PC-9 (cell line): Measurements from ENCODE around the gene ZNF525. TPM values are rescaled to one million over a fixed set of nuclear protein-coding genes. Genes with fewer than 3 reads are reported as not detected.
"Not testable (repeated sequence)": the region's sequence is repeated elsewhere in the genome, so short reads cannot be mapped to it uniquely, and the experiment has no call there.

Experiments used
- BruUV-seq: library from RNA; stranded (reverse); fragments of 400-500 nt; replicated peaks from 2 replicates; lab custom pipeline; 2021; lab: Mats Ljungman, UMichigan
- CTCF ChIA-PET: fragments of 300-600 bp; sonication (Branson Sonifier 250); formaldehyde crosslinking; loops from one replicate; lab custom pipeline; 2022; ENCODE audit warnings: antibody characterized with exemption; lab: Charles Lee
- POLR2A ChIA-PET: fragments of 300-600 bp; sonication (Branson Sonifier 250); formaldehyde crosslinking; loops from one replicate; lab custom pipeline; 2022; ENCODE audit warnings: antibody characterized with exemption; ENCODE audit not compliant: unreplicated experiment; lab: Charles Lee
- DNase-seq, 2 experiments: peaks; one replicate each; pipeline versions ENCODE4 v3.0.0 to v3.0.0-alpha.2; 2015 to 2022; ENCODE audit warnings: mixed read lengths in 1 of 2
- H2AFZ ChIP-seq: fragments of 200-600 bp; sonication (generic); 2 replicates; pipeline ENCODE4 v1.8.1; 2017; ENCODE audit warnings: antibody characterized with exemption
- H3F3A ChIP-seq: fragments of 200-600 bp; sonication (generic); 2 replicates; pipeline ENCODE4 v1.8.1; 2017; ENCODE audit warnings: antibody characterized with exemption, mild to moderate bottlenecking, low read depth; ENCODE audit not compliant: insufficient read depth
- H3K27ac ChIP-seq: fragments of 200-600 bp; sonication (generic); 2 replicates; pipeline ENCODE4 v1.6.1; 2016; ENCODE audit warnings: mixed run types
- H3K27me3 ChIP-seq: fragments of 200-600 bp; sonication (generic); 2 replicates; pipeline ENCODE4 v1.6.1; 2016; ENCODE audit warnings: low read depth, mixed run types; ENCODE audit not compliant: insufficient read depth
- H3K36me3 ChIP-seq: fragments of 200-600 bp; sonication (generic); 2 replicates; pipeline ENCODE4 v1.6.1; 2016; ENCODE audit warnings: low read depth, mixed run types
- H3K4me1 ChIP-seq: fragments of 200-600 bp; sonication (generic); replicated peaks from 2 replicates; pipeline ENCODE4 v1.6.1; 2016; ENCODE audit warnings: mixed run types; ENCODE audit not compliant: insufficient read depth
- H3K4me2 ChIP-seq: fragments of 200-600 bp; sonication (generic); 2 replicates; pipeline ENCODE4 v1.6.1; 2017; ENCODE audit warnings: mixed run types
- H3K4me3 ChIP-seq: fragments of 200-600 bp; sonication (generic); 2 replicates; pipeline ENCODE4 v1.6.1; 2016; ENCODE audit warnings: mixed run types
- H3K79me2 ChIP-seq: fragments of 200-600 bp; sonication (generic); 2 replicates; pipeline ENCODE4 v1.6.1; 2017; ENCODE audit warnings: low read depth, mixed run types
- H3K9me2 ChIP-seq: fragments of 200-600 bp; sonication (generic); 2 replicates; pipeline ENCODE4 v1.8.1; 2017; ENCODE audit warnings: mild to moderate bottlenecking; ENCODE audit not compliant: insufficient read depth
- H3K9me3 ChIP-seq: fragments of 200-600 bp; sonication (generic); 2 replicates; pipeline ENCODE4 v1.8.1; 2016; ENCODE audit warnings: low read depth; ENCODE audit not compliant: insufficient read depth
- H4K20me1 ChIP-seq: fragments of 200-600 bp; sonication (generic); 2 replicates; pipeline ENCODE4 v1.8.1; 2017; ENCODE audit not compliant: insufficient read depth
- CTCF ChIP-seq: fragments of 200-600 bp; sonication (generic); conservative IDR thresholded peaks from 2 replicates; pipeline ENCODE4 v1.6.1; 2017; ENCODE audit warnings: mixed run types, antibody characterized with exemption, mild to moderate bottlenecking, moderate library complexity
- EZH2 ChIP-seq: fragments of 200-600 bp; sonication (generic); IDR thresholded peaks from 2 replicates; pipeline ENCODE4 v1.8.0; 2017; ENCODE audit warnings: antibody characterized with exemption, low read depth
- intact Hi-C: fragments of 100-400 bp; cut with micrococcal nuclease; formaldehyde crosslinking; loops from one replicate; pipeline ENCODE4 v1.10.0; 2022; ENCODE audit not compliant: unreplicated experiment
- total RNA-seq: library from RNA; stranded (reverse); gene quantifications from 2 replicates; pipeline ENCODE4 v1.2.3, GENCODE V29; 2021

Gene ZNF525
- total RNA-seq, 1 experiment from 2014 or later, result 21.8 TPM

- H3K9me3 ChIP-seq, result peaks cover 24% of the 10 kb centered on the region
- H4K20me1 ChIP-seq, result no peaks in the 10 kb centered on the region
- BruUV-seq, result TSS peak; percentile 59
- DNase-seq, result no peak
- peak overlapping the region; percentile 97 for H2AFZ ChIP-seq
- peak overlapping the region; percentile 87 for H3K4me2 ChIP-seq
- H3K36me3 ChIP-seq, result no peaks in the 10 kb centered on the region
- intact Hi-C loops, result loop anchor here (1.0 kb wide), 2 partner anchors 136 to 174 kb away; partner anchors contain the start of gene ZNF347
- POLR2A ChIA-PET, result interaction anchor here (0.6 to 0.7 kb wide), 3 partner anchors 138 to 1106 kb away, joined by 3 to 4 read pairs (median 4); no protein-coding TSS in a partner anchor
- no peaks in the 10 kb centered on the region for H3F3A ChIP-seq
- H3K79me2 ChIP-seq, result peaks cover 18% of the 10 kb centered on the region; the same call in 1 of the 2 replicates
- CTCF ChIA-PET, result no interaction called here
- no peaks in the 10 kb centered on the region for H3K9me2 ChIP-seq
- H3K27ac ChIP-seq, result no peak overlapping the region
- H3K27me3 ChIP-seq, result no peaks in the 10 kb centered on the region
- TF ChIP-seq EZH2 (no peak), CTCF (no peak)
- H3K4me3 ChIP-seq, result peak overlapping the region; percentile 74
- H3K4me1 ChIP-seq, result peaks cover 12% of the 10 kb centered on the region
Observed at GRCh38 chr19:53333066-53333462, 32.4 kb upstream of the ZNF525 start.

DNA sequence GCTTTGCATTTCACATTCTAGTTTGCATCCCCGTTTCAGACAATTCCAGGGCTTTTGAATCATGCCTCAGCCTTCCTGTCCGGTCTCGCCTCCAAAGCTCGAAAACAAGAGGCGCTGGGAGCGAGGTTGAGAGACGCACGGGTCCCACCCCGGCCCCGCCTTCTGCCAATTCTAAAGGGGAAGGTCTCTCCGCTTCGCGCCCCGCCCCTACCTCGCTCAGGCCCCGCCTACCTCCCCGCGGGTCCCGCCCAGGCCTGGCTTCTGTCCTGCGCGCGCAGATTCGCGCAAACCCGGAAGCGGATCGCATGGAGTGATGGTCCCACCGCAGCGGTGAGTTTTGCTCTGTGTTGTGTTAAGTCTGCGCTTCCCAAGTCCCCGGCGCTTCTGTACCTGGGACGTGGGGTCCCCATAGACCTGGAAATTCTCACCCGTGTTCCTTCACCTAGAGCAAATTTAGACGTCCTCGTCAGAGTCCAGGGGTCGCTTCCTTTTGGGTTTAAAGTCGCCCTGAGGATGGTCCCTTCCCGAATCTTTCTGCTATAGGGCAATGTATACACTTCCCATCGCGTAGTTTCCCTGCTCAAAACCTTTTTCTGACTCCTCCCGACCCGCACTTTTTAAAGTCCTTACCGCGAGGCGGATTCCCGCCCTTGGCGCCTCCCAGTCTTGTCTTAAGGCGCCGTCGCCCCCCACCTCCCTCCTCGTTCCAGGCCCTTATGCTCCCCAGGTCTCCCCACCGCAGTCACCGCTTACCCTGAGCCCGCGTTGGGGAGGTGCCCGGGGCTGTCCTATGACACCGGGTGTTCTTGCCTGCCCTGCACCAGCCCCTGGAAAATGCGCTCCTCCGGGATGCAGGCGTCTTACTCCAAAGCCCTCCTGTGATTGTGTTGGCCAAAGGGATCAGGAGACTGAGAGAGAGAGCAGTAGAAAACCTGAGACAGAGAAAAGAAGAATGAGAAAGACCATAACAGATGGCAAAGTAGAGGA lies 31.7 kb upstream of the ZNF525 start, which contains the start of gene ZNF845:
Gene ZNF845 (plus strand): TSS at position 287 of the 987 bp plus-strand sequence. CDS start 7,559 bp downstream, outside the sequence.
- Histone ChIP-seq H3K4me3 (peak within 1 kb of the TSS; percentile 74), H3K27ac (0 out of 2 replicates have a peak within 1 kb of the TSS, but pooled peaks have one; percentile 6), H3K4me1 (peaks cover 12% of the 10 kb centered on the region), H2AFZ (peak within 1 kb of the TSS; percentile 97), H3K4me2 (peak within 1 kb of the TSS; percentile 87), H3K9me2 (no peaks in the 10 kb centered on the region), H3F3A (no peaks in the 10 kb centered on the region), H3K36me3 (no peaks in the 10 kb centered on the region), H3K79me2 (peaks cover 18% of the 10 kb centered on the region; the same call in 1 of the 2 replicates), H3K9me3 (peaks cover 24% of the 10 kb centered on the region), H3K27me3 (no peaks in the 10 kb centered on the region), H4K20me1 (no peaks in the 10 kb centered on the region)
- TF ChIP-seq CTCF (no peak), EZH2 (no peak)
- BruUV-seq, result TSS peak; percentile 74
- peak; percentile 77 to 99 for DNase-seq
- intact Hi-C loops, result loop anchor here (1.0 kb wide), 2 partner anchors 136 to 174 kb away; partner anchors contain the start of gene ZNF347
- CTCF ChIA-PET, result no interaction called here
- POLR2A ChIA-PET, result interaction anchor here (0.6 to 0.7 kb wide), 4 partner anchors 138 to 1106 kb away, joined by 3 to 4 read pairs (median 4); no protein-coding TSS in a partner anchor

DNA sequence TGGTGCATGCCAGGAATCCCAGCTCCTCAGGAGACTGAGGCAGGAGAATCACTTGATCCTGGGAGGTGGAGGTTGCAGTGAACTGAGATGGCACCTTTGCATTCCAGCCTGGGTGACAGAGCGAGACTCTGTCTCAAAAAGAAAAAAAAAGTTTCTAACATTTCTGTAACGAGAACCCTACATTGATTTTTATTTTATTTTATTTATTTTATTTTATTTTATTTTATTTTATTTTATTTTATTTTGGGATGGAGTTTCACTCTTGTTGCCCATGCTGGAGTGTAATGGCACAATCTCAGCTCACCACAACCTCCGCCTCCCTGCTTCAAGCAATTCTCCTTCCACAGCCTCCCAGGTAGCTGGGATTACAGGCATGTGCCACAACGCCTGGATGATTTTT lies 21.1 kb upstream of the ZNF525 start:
- POLR2A ChIA-PET, H3K4me2 ChIP-seq, H4K20me1 ChIP-seq, H3K9me2 ChIP-seq, H3K4me3 ChIP-seq, BruUV-seq, H3K27me3 ChIP-seq, H2AFZ ChIP-seq, DNase-seq, H3K4me1 ChIP-seq, intact Hi-C loops, H3K27ac ChIP-seq, CTCF ChIA-PET, H3F3A ChIP-seq, H3K79me2 ChIP-seq: not testable (repeated sequence)
- H3K36me3 ChIP-seq, result peaks cover 66% of the 10 kb centered on the region
- peaks cover 64% of the 10 kb centered on the region for H3K9me3 ChIP-seq
